ENCODE measurements around the gene PRKAG2. TPM values are rescaled to one million over a fixed set of nuclear protein-coding genes. Genes with fewer than 3 reads are reported as not detected.
"Not testable (repeated sequence)": the region's sequence is repeated elsewhere in the genome, so short reads cannot be mapped to it uniquely, and the experiment has no call there.

PRKAG2 gene
- total and polyA plus RNA-seq, 2 of the 13 experiments (the other 11 are each of a cell fraction or from before 2014, with no cell fraction given): 0.90 to 1.3 TPM

GRCh38 chr7:151575410-151575809 is 301.5 kb downstream of the PRKAG2 start:
- no peak for ATAC-seq
- intact Hi-C loops (cut with micrococcal nuclease; ENCODE audit: unreplicated experiment): no loop called here
- BruUV-seq (replicated peaks): no TSS peak
- POLR2A ChIA-PET: no interaction called here
- Histone ChIP-seq H3K4me3 (replicated peaks in 1 of 3; ENCODE audit: insufficient read depth in 1 of 3, low read depth in 2 of 3, low read length in 3 of 3) (no peak overlapping the region), H3K4me1 (ENCODE audit: insufficient read depth, low read length) (no peaks in the 10 kb centered on the region), H3K9me3 (ENCODE audit: low read length) (peaks cover 10% of the 10 kb centered on the region; the same call in 1 of the 2 replicates), H3K9ac (ENCODE audit: insufficient read depth, low read depth, low read length) (no peak overlapping the region), H3K27ac (ENCODE audit: extremely low read length, insufficient read depth, low read length) (no peak overlapping the region), H4K20me1 (ENCODE audit: insufficient read depth, low read length) (no peaks in the 10 kb centered on the region), H3K36me3 (replicated peaks in 1 of 2; ENCODE audit: control insufficient read depth in 1 of 2, insufficient read depth in 2 of 2, low read length in 2 of 2) (no peaks in the 10 kb centered on the region), H3K79me2 (ENCODE audit: insufficient read depth, low read length) (no peaks in the 10 kb centered on the region), H2AFZ (ENCODE audit: low read length) (no peak overlapping the region), H3K27me3 (ENCODE audit: control insufficient read depth in 1 of 2, insufficient read depth in 2 of 2, low read length in 2 of 2) (no peaks in the 10 kb centered on the region), H3K4me2 (ENCODE audit: low read depth, low read length) (no peak overlapping the region)
- DNase-seq (ENCODE audit: low spot score): no peak
- in situ Hi-C loops (cut with HindIII; ENCODE audit: extremely low pct_ligation_motif_present, low pct_unique_long_range_greater_than_20kb): no loop called here
- TF ChIP-seq BHLHE40 (IDR thresholded peaks at IDR 0.05; ENCODE audit: low read length) (no peak), IRF2 (CRISPR knock-in tag; IDR thresholded peaks at IDR 0.05) (no peak), HNF4G (IDR thresholded peaks at IDR 0.05; ENCODE audit: borderline replicate concordance, low read depth, low read length) (no peak), HNF4G (CRISPR knock-in tag; IDR thresholded peaks at IDR 0.05; ENCODE audit: borderline replicate concordance, low read depth) (no peak), TRAFD1 (CRISPR knock-in tag; IDR thresholded peaks at IDR 0.05; ENCODE audit: borderline replicate concordance) (no peak)
- 80% methylated on average over 7 of the region's 7 CpGs for WGBS (ENCODE audit: low lambda C conversion rate)
- CTCF ChIA-PET (ENCODE audit: low intra/inter-chr PET ratio, low total read pairs): no interaction called here
- no peak for FAIRE-seq

GRCh38 chr7:151573046-151573445 is 303.9 kb downstream of the PRKAG2 start:
- H3K4me2 ChIP-seq (ENCODE audit: low read depth, low read length); CTCF ChIA-PET (ENCODE audit: low intra/inter-chr PET ratio, low total read pairs); H3K9ac ChIP-seq (ENCODE audit: insufficient read depth, low read depth, low read length); H3K4me1 ChIP-seq (ENCODE audit: insufficient read depth, low read length); H3K36me3 ChIP-seq (replicated peaks in 1 of 2; ENCODE audit: control insufficient read depth in 1 of 2, insufficient read depth in 2 of 2, low read length in 2 of 2); H3K4me3 ChIP-seq (replicated peaks in 1 of 3; ENCODE audit: insufficient read depth in 1 of 3, low read depth in 2 of 3, low read length in 3 of 3); in situ Hi-C loops (cut with HindIII; ENCODE audit: extremely low pct_ligation_motif_present, low pct_unique_long_range_greater_than_20kb); ATAC-seq; H3K27me3 ChIP-seq (ENCODE audit: control insufficient read depth in 1 of 2, insufficient read depth in 2 of 2, low read length in 2 of 2); BruUV-seq (replicated peaks); H3K27ac ChIP-seq (ENCODE audit: extremely low read length, insufficient read depth, low read length); H3K79me2 ChIP-seq (ENCODE audit: insufficient read depth, low read length); DNase-seq (ENCODE audit: low spot score); H3K9me3 ChIP-seq (ENCODE audit: low read length); H4K20me1 ChIP-seq (ENCODE audit: insufficient read depth, low read length); POLR2A ChIA-PET; H2AFZ ChIP-seq (ENCODE audit: low read length); FAIRE-seq: not testable (repeated sequence)
- 74% methylated on average over 3 of the region's 3 CpGs for WGBS (ENCODE audit: low lambda C conversion rate)
- intact Hi-C loops (cut with micrococcal nuclease; ENCODE audit: unreplicated experiment): loop anchor here (5.0 kb wide), 1 partner anchor 134 kb away; no protein-coding TSS in a partner anchor
